ENCODE results near the gene NGEF. TPM values are rescaled to one million over a fixed set of nuclear protein-coding genes. Genes with fewer than 3 reads are reported as not detected.

NGEF gene
- total RNA-seq, 1 donor from 2014 or later, result 0.53 TPM

- DNase-seq (ENCODE audit: low read depth) (no peak), FAIRE-seq (no peak)
- no peaks in the 10 kb centered on the region for H3K27me3 ChIP-seq (ENCODE audit: control insufficient read depth, insufficient read depth, low read length)
- TF ChIP-seq, protein P1, sequence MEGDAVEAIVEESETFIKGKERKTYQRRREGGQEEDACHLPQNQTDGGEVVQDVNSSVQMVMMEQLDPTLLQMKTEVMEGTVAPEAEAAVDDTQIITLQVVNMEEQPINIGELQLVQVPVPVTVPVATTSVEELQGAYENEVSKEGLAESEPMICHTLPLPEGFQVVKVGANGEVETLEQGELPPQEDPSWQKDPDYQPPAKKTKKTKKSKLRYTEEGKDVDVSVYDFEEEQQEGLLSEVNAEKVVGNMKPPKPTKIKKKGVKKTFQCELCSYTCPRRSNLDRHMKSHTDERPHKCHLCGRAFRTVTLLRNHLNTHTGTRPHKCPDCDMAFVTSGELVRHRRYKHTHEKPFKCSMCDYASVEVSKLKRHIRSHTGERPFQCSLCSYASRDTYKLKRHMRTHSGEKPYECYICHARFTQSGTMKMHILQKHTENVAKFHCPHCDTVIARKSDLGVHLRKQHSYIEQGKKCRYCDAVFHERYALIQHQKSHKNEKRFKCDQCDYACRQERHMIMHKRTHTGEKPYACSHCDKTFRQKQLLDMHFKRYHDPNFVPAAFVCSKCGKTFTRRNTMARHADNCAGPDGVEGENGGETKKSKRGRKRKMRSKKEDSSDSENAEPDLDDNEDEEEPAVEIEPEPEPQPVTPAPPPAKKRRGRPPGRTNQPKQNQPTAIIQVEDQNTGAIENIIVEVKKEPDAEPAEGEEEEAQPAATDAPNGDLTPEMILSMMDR (IDR thresholded peaks at IDR 0.05; ENCODE audit: insufficient read depth, low read length, severe bottlenecking), result no peak
- no peak overlapping the region for H3K4me3 ChIP-seq (ENCODE audit: low read depth, low read length)
- H3K36me3 ChIP-seq (ENCODE audit: control insufficient read depth, insufficient read depth, low read length), result no peaks in the 10 kb centered on the region
These were observed 142.2 kb downstream of the NGEF start for GRCh38 chr2:232870766-232871371.

DNA sequence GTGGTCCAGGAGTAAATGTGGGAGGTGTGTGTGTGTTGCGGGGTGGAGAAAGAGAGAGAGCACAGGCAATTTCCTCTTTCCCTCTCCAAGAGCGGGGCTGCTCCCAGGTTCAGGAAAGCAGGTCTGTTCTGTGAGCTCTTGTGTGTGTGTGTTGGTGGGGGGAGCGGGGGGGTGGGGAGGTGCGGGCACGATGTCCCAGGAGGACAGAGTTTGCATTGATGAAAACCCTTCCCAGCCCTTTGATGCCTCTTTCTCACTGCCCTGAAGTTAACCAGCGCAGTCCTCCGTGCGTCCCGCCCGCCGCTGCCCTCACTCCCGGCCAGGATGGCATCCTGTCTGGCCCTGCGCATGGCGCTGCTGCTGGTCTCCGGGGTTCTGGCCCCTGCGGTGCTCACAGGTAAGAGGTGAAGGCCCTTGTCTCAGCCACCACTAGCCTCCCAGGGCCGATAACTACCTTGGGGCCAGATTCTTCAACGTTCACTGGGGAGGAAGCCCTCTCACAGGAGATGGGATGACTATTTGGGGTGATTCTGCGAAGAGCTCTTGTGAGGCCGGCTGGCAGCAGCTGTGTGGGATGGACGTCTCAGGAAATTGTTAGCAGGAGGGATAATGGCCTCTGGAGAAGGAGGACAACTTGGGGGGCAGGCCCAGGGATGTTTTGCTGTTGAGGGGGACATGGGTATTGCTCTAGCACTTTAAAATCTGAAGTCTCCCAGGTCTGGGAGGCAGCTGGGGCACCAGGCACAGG is 142.9 kb downstream of the NGEF start, which contains the start of gene SNORC:
SNORC (plus strand) TSS at position 247 of the 748 bp plus-strand sequence; CDS start at position 325, 78 bp downstream.
- DNase-seq (ENCODE audit: low read depth), result no peak
- no peak within 1 kb of the TSS for H3K4me3 ChIP-seq (ENCODE audit: low read depth, low read length)
- no peak for FAIRE-seq
- TF ChIP-seq, protein P1 (IDR thresholded peaks at IDR 0.05; ENCODE audit: insufficient read depth, low read length, severe bottlenecking), result no peak
- H3K36me3 ChIP-seq (ENCODE audit: control insufficient read depth, insufficient read depth, low read length), result no peaks in the 10 kb centered on the region
- no peaks in the 10 kb centered on the region for H3K27me3 ChIP-seq (ENCODE audit: control insufficient read depth, insufficient read depth, low read length)

- peak; percentile 40 for FAIRE-seq
These were observed 143.7 kb downstream of the NGEF start for GRCh38 chr2:232869138-232870017.

DNA sequence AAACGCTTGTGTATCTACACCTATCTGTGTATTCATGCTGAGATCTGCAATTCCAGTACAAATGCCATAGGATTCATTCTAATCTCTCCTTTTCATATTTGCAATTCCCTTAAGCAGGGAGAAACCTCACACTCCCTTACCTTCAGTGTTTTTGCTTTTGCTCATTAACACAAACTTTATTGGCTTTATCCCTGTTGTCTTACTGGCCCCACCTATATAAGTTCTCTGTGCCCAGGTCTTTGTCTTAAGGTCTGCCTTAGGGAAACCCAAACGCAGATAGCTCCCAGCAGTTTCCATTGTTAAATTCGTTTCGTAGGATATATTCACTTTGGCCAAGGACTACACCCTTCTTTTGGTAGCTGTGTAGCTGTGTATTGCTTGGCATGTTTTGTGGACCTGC is 147.0 kb downstream of the NGEF start:
- TF ChIP-seq, protein P1 (IDR thresholded peaks at IDR 0.05; ENCODE audit: insufficient read depth, low read length, severe bottlenecking), result no peak
- Histone ChIP-seq H3K4me3 (ENCODE audit: low read depth, low read length) (no peak overlapping the region), H3K27me3 (ENCODE audit: control insufficient read depth, insufficient read depth, low read length) (no peaks in the 10 kb centered on the region), H3K36me3 (ENCODE audit: control insufficient read depth, insufficient read depth, low read length) (no peaks in the 10 kb centered on the region)
- FAIRE-seq (no peak), DNase-seq (ENCODE audit: low read depth) (no peak)

More at GRCh38 chr2:232869138-232870017, 143.7 kb downstream of the NGEF start:
- TF ChIP-seq, protein P1 (IDR thresholded peaks at IDR 0.05; ENCODE audit: insufficient read depth, low read length, severe bottlenecking), result no peak
- H3K27me3 ChIP-seq (ENCODE audit: control insufficient read depth, insufficient read depth, low read length), result no peaks in the 10 kb centered on the region
- no peak for DNase-seq (ENCODE audit: low read depth)
- H3K36me3 ChIP-seq (ENCODE audit: control insufficient read depth, insufficient read depth, low read length), result no peaks in the 10 kb centered on the region
- no peak overlapping the region for H3K4me3 ChIP-seq (ENCODE audit: low read depth, low read length)

GRCh38 chr2:232865165-232865564 is 147.9 kb downstream of the NGEF start:
- H3K27me3 ChIP-seq (ENCODE audit: control insufficient read depth, insufficient read depth, low read length), result no peaks in the 10 kb centered on the region
- DNase-seq (ENCODE audit: low read depth), result no peak
- H3K36me3 ChIP-seq (ENCODE audit: control insufficient read depth, insufficient read depth, low read length), result no peaks in the 10 kb centered on the region
- TF ChIP-seq, protein P1 (IDR thresholded peaks at IDR 0.05; ENCODE audit: insufficient read depth, low read length, severe bottlenecking), result no peak
- no peak for FAIRE-seq
- H3K4me3 ChIP-seq (ENCODE audit: low read depth, low read length), result no peak overlapping the region
